GM18909 (cell line): Measurements from ENCODE around the gene TSPAN9.
"Not testable (repeated sequence)": the region's sequence is repeated elsewhere in the genome, so short reads cannot be mapped to it uniquely, and the experiment has no call there.

Experiments used
- ATAC-seq: cut with Tn5 transposase; IDR thresholded peaks from one replicate; pipeline ENCODE4 v1.9.1; 2021; ENCODE audit warnings: mild to moderate bottlenecking; ENCODE audit not compliant: unreplicated experiment, poor library complexity

TSPAN9 gene

GRCh38 chr12:3043406-3043805, 33.8 kb upstream of the TSPAN9 start:
- ATAC-seq = no peak

GRCh38 chr12:3044141-3044630, 33.0 kb upstream of the TSPAN9 start:
- ATAC-seq = no peak

DNA sequence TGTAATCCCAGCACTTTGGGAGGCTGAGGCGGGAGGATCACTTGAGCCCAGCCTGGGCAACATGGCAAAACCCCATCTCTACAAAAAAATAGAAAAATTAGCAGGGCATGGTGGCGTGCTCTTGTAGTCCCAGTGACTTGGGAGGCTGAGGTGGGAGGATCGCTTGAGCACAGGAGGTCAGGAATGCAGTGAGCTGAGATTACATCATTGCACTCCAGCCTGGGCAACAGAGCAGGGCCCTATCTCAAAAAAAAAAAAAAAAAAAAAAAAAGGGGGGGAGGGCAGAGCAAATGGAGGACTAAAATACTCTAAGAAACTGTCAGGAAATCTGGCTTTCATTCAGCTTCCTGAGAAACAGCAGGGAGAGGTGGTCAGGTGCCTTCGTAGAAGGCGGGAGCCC, 31.7 kb upstream of the TSPAN9 start:
- ATAC-seq = no peak

DNA sequence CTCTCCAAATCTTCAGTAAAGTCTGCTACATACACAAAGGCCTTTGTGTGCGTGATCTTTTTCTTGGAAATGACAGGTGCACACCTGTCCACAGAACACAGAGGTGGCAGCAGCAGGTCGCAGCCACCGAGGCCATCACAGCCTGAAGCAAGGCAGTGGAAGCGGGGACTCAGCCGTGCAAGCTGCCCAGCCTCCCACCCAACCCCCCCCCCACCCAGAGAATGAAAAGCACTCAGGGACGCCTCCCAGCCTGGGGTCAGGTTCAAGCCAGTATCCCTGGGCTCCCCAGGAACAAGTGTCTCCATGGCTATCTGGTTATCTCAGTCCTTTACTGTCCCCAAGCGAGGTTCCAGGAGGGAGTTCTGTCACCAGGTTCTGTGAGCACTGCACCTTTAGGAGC, 31.2 kb upstream of the TSPAN9 start:
- no peak for ATAC-seq

- no peak for ATAC-seq
Measured at GRCh38 chr12:3046441-3047200, 30.6 kb upstream of the TSPAN9 start.

DNA sequence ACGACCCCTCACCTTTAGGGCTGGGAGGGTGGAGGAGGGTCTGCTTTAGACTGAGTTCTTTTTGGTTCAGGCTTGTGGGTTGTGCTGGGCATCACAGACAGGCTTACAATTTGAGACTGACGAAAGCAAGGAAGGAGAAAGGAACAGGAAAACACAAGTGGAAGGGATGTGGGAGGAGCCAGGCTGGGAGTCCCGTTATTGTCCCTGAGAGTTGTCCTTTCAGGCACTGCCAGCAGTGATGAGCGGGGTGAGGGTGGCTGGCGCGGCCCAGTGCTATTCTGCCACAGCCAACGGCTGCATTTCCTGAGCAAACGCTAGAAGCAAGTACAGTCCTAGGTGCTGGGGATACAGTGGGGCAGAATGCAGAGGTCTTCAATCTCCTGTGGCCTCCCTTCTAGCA, 29.2 kb upstream of the TSPAN9 start:
- no peak for ATAC-seq

GRCh38 chr12:3048540-3048939, 28.6 kb upstream of the TSPAN9 start:
- no peak for ATAC-seq

DNA sequence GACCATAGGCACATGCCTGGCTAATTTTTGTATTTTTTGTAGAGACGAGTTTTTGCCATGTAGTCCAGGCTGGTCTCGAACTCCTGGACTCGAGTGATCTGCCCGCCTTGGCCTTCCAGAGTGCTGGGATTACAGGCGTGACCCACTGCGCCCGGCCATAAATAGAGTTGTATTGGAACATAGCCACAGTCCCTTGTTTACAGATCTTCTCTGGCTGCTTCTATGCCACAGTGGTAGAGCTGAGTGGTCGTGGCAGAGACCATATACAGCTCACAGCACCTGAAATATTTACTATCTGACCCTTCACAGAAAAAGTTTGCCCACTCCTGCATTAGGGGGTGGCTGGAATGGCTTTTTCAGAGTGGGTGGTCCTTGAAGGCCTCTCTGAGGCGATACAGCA, 28.0 kb upstream of the TSPAN9 start:
- no peak for ATAC-seq

- no peak for ATAC-seq
Measured at GRCh38 chr12:3049611-3050249, 27.4 kb upstream of the TSPAN9 start.

GRCh38 chr12:3054374-3054773, 22.8 kb upstream of the TSPAN9 start:
- no peak for ATAC-seq

- no peak for ATAC-seq
Measured at GRCh38 chr12:3055026-3055703, 22.0 kb upstream of the TSPAN9 start.

DNA sequence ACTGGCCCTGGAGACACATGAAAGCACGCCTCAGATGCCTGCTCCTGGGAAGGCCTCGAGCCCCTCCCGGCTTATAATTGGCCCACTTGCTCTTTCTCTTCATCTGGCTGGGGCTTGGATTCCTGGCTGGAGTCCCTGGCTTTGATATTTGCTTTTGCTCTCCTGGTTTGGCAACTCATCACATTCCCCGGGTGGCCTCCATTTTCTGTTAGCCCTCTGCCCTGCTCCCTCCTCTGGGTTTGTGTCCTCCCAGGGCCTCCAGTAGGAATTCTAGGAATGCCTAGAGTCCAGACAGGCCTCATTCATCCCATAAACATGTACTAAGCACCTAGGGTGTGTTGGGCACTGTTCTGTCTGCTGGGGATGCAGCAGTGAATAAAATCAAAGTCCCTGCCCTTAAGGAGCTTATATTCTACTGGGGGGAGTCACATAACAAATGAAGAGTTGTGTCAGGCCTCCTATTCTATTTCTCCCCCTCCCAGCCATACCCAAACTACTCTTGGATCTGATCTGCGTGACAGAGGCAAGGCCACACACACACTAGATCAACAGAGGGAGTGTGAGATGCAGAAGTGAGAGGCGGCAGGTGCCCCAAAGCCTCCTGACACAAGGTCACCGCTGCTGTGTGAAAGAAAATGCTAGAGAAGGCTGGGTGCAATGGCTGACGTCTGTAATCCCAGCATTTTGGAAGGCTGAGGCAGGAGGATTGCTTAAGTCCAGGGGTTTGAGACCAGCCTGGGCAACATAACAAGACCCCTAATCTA, 21.3 kb upstream of the TSPAN9 start:
- no peak for ATAC-seq

DNA sequence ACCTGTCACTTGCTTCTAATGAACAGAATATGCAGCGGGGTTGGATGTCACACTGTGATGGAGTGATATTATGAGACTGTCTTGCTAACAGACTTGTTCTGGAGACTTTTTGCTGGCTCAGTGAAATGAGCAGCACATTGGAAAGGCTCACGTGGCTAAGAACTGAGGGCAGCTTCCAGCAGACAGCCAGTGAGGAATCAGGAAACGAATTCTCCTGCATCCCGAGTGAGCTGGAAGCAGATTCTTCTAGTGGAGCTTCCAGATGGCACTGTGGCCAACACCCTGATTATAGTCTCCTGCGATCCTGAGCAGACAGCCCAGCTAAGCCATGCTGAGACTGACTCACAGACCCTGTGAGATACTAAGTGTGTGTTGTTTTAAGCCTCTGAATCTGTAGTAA, 16.1 kb upstream of the TSPAN9 start:
- no peak for ATAC-seq

- ATAC-seq = no peak
Measured at GRCh38 chr12:3061501-3062215, 15.5 kb upstream of the TSPAN9 start.

DNA sequence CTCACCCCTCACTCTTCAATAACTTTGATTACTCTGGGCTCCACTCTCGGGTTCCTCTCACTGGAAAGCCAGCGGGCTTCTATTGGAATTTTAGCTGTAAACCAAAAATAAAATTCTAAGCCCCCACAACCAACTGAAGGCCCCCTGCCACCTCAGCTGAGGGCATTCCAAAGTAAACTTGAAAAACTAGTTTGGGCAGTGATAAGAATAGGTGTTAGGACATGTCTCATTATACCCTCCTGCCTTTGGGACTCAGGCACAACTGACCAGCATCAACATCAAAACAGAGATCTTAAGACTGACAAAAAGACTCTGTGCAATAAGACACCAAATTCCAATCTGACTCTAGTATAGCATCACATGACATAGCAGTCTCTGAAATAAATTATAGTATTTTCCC, 11.9 kb upstream of the TSPAN9 start:
- no peak for ATAC-seq

- not testable (repeated sequence) for ATAC-seq
Measured at GRCh38 chr12:3065846-3066245, 11.3 kb upstream of the TSPAN9 start.

DNA sequence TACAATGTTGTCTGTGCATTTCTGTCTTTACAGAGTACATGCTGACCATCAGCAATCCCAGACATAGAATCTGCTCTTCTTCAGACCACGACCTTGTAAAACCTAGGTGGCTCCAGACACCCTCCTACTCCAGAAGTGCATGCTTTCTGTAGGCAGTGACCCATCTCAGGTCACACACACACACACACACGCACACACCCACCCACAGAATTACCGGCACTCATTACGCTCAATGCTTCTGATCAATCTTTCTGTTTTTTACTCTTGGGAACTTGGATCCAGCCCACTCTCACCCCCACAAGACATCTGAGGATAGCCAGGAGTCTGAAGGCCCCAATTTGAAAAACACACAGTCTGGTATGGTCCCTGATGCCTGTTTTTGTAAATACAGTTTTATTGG, 7.5 kb upstream of the TSPAN9 start:
- no peak for ATAC-seq

DNA sequence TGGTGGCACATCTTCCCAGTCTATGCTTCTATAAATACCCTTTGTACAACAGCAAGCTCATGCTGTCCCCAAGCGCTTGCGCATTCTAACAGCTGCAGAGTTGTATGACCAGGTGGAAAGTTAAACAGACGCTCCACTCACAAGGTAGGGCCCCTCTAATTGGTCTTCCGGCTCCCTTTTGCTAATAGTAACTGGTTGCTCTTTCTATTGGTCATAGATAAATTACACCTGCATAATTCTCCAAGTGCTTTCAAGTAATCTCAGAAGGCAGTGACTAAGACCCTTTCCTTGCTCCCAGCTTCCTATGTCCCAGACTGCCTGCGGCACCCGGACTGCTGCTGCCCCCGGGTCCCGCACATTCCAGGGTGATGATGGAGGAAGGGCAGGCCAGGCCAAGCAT, 6.1 kb upstream of the TSPAN9 start:
- ATAC-seq = no peak

- no peak for ATAC-seq
Measured at GRCh38 chr12:3071710-3072109, 5.5 kb upstream of the TSPAN9 start.
